ENCODE results near the gene SLC52A3.

SLC52A3 gene

DNA sequence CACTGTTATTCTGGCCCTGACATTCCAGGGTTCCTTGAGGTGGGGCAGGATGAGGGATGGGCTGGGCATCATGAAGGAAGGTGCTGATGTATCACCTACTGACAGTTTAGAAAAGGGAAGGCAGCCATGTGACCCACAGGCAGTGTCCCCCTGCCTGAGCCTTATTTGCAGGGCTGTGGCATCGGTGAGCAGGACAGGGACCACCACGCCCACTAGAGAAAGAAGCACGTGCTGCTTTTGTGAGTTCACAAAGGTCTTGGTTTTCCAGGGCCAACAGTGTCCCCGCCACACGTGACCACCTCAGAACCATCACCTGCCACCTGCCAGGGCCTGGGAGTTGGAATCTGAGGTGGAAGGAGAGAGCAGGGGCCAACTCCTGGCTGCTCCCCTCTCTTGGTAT lies 49.2 kb downstream of the SLC52A3 start:
- no peak for TF ChIP-seq SIN3A (IDR thresholded peaks at IDR 0.05; ENCODE audit: borderline replicate concordance, insufficient read depth, low read length)
- TF ChIP-seq FOXP2 (optimal IDR thresholded peaks at IDR 0.05; ENCODE audit: borderline replicate concordance, extremely low read depth, extremely low read length, insufficient read depth), result no peak
- no peak for TF ChIP-seq POLR2AphosphoS5 (IDR thresholded peaks at IDR 0.05; ENCODE audit: low read depth, low read length)
- TF ChIP-seq TAF1 (IDR thresholded peaks at IDR 0.05; ENCODE audit: borderline replicate concordance, insufficient read depth, low read length), result no peak

DNA sequence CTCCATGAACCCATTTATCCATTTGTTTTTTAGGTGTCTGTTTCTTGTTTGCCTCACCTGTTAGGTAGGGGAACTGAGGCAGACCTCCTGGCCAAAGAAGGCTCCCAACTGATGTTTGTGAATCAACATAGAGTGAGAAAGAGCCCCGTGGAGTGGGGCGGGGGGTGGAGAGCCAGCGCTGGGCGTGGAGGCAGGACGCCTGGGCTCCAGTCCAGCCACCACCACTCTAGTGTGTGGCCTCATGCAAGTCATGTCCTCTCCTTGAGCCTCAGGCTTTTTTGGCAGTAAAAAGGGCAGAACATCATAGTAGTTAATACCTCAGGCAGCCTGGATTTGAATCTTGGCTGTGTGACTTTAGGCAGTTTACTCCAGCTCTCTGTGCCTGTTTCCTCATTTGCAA lies 50.5 kb downstream of the SLC52A3 start:
- TF ChIP-seq POLR2AphosphoS5 (IDR thresholded peaks at IDR 0.05; ENCODE audit: low read depth, low read length) (no peak), FOXP2 (optimal IDR thresholded peaks at IDR 0.05; ENCODE audit: borderline replicate concordance, extremely low read depth, extremely low read length, insufficient read depth) (no peak), TAF1 (IDR thresholded peaks at IDR 0.05; ENCODE audit: borderline replicate concordance, insufficient read depth, low read length) (no peak), REST (IDR thresholded peaks at IDR 0.05; ENCODE audit: insufficient read depth in 1 of 2, low read depth in 2 of 2, low read length in 2 of 2) (no peak), SIN3A (IDR thresholded peaks at IDR 0.05; ENCODE audit: borderline replicate concordance, insufficient read depth, low read length) (no peak)

DNA sequence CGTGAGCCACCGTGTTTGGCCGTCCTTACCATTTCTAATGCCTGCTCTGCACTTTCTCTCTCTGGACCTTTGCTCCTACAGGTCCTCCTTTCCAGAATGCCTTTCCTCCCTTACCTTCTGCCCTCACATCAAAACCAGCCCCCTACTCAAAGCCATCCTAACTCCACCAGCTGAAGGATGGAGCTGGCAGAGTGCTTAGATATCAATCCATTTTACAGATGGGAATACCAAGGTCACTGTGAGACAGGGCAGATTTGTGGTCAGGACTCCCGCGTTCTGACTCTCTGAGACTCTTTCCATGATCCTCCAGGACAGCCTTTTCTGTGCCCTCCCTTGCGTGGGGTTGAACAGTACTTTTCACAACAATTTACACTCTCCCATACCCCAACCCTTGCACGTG lies 51.0 kb downstream of the SLC52A3 start:
- TF ChIP-seq POLR2AphosphoS5 (IDR thresholded peaks at IDR 0.05; ENCODE audit: low read depth, low read length) (no peak), FOXP2 (optimal IDR thresholded peaks at IDR 0.05; ENCODE audit: borderline replicate concordance, extremely low read depth, extremely low read length, insufficient read depth) (no peak), TAF1 (IDR thresholded peaks at IDR 0.05; ENCODE audit: borderline replicate concordance, insufficient read depth, low read length) (no peak), SIN3A (IDR thresholded peaks at IDR 0.05; ENCODE audit: borderline replicate concordance, insufficient read depth, low read length) (no peak), REST (IDR thresholded peaks at IDR 0.05; ENCODE audit: insufficient read depth in 1 of 2, low read depth in 2 of 2, low read length in 2 of 2) (no peak)

GRCh38 chr20:714453-714852 lies 53.8 kb downstream of the SLC52A3 start:
- no peak for TF ChIP-seq REST (IDR thresholded peaks at IDR 0.05; ENCODE audit: insufficient read depth in 1 of 2, low read depth in 2 of 2, low read length in 2 of 2)
- TF ChIP-seq POLR2AphosphoS5 (IDR thresholded peaks at IDR 0.05; ENCODE audit: low read depth, low read length), result no peak
- no peak for TF ChIP-seq SIN3A (IDR thresholded peaks at IDR 0.05; ENCODE audit: borderline replicate concordance, insufficient read depth, low read length)
- no peak for TF ChIP-seq TAF1 (IDR thresholded peaks at IDR 0.05; ENCODE audit: borderline replicate concordance, insufficient read depth, low read length)
- no peak for TF ChIP-seq FOXP2 (optimal IDR thresholded peaks at IDR 0.05; ENCODE audit: borderline replicate concordance, extremely low read depth, extremely low read length, insufficient read depth)

GRCh38 chr20:711576-711975 lies 56.7 kb downstream of the SLC52A3 start:
- TF ChIP-seq TAF1 (IDR thresholded peaks at IDR 0.05; ENCODE audit: borderline replicate concordance, insufficient read depth, low read length) (no peak), FOXP2 (optimal IDR thresholded peaks at IDR 0.05; ENCODE audit: borderline replicate concordance, extremely low read depth, extremely low read length, insufficient read depth) (no peak), SIN3A (IDR thresholded peaks at IDR 0.05; ENCODE audit: borderline replicate concordance, insufficient read depth, low read length) (no peak), POLR2AphosphoS5 (IDR thresholded peaks at IDR 0.05; ENCODE audit: low read depth, low read length) (no peak)

DNA sequence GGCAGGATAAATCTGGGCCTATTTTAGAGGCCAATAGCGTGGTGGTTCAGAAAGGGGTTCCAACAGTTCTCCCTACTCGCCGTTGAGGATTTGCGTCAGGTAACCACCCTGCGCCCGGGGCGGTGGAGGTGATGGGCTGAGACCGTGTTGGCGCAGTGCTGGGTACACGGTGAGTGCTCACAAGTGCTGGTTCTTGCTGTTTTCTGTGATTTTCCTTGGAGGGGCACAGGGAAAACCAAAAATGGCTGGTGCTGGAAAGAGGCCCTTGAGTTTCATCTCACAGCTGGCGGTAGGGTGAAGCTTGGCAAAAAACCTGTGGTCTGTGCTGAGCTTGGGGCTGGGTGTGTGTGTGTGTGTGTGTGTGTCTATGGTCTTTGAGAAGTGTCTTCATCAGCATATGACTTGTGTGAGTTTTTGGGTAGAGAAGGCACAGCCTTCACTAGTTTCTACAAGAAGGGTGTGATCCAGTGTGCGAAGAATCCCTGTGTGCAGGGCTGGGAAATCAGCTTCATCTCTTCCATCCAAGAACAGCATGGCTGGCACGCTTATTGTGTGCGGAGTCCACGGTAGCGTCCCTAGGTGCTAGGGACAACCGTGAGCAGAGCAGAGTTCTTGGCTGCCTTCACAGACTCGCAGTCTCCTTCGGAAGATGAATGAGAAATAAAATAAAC lies 57.4 kb downstream of the SLC52A3 start:
- TF ChIP-seq SIN3A (IDR thresholded peaks at IDR 0.05; ENCODE audit: borderline replicate concordance, insufficient read depth, low read length) (no peak), POLR2AphosphoS5 (IDR thresholded peaks at IDR 0.05; ENCODE audit: low read depth, low read length) (no peak), TAF1 (IDR thresholded peaks at IDR 0.05; ENCODE audit: borderline replicate concordance, insufficient read depth, low read length) (no peak), FOXP2 (optimal IDR thresholded peaks at IDR 0.05; ENCODE audit: borderline replicate concordance, extremely low read depth, extremely low read length, insufficient read depth) (no peak), REST (IDR thresholded peaks at IDR 0.05; ENCODE audit: insufficient read depth in 1 of 2, low read depth in 2 of 2, low read length in 2 of 2) (no peak)
